ENCODE measurements around the gene LBX1.
A peak's percentile ranks its signal among the peaks of the same experiment; 100 is the strongest.

LBX1 gene

GRCh38 chr10:101226491-101227428 lies 2.5 kb downstream of the LBX1 start:
- no peak for DNase-seq

GRCh38 chr10:101225846-101226421 lies 3.3 kb downstream of the LBX1 start:
- no peak for DNase-seq

- DNase-seq: no peak
Observed at GRCh38 chr10:101224910-101225823, 4.1 kb downstream of the LBX1 start.

- DNase-seq: no peak
Observed at GRCh38 chr10:101224060-101224909, 5.0 kb downstream of the LBX1 start.

- DNase-seq: no peak
Observed at GRCh38 chr10:101223274-101224059, 5.8 kb downstream of the LBX1 start.

GRCh38 chr10:101222683-101223273 lies 6.5 kb downstream of the LBX1 start:
- DNase-seq: no peak

- no peak for DNase-seq
Observed at GRCh38 chr10:101221963-101222531, 7.2 kb downstream of the LBX1 start.

GRCh38 chr10:101221549-101221948 lies 7.7 kb downstream of the LBX1 start:
- DNase-seq: no peak

- DNase-seq: no peak
Observed at GRCh38 chr10:101219946-101220451, 9.3 kb downstream of the LBX1 start.

GRCh38 chr10:101219139-101219945 lies 9.9 kb downstream of the LBX1 start:
- DNase-seq: no peak

GRCh38 chr10:101218351-101219138 lies 10.7 kb downstream of the LBX1 start:
- DNase-seq: no peak

- DNase-seq: peak in 5 of 58 donors; percentile 4 to 16 (median 10)
Observed at GRCh38 chr10:101217450-101218281, 11.6 kb downstream of the LBX1 start.

- DNase-seq: no peak
Observed at GRCh38 chr10:101217044-101217425, 12.2 kb downstream of the LBX1 start.

GRCh38 chr10:101216207-101217043 lies 12.8 kb downstream of the LBX1 start:
- no peak for DNase-seq

All from anterior cingulate cortex (tissue), 58 donors.